Stimulated activated CD4-positive, alpha-beta T cell treated with anti-CD3 and anti-CD28 coated beads, TNF-alpha, amount 100 ng/mL, for 48 hours (primary cell): ENCODE results near the gene GABRB1.

Experiments
- DNase-seq, 3 donors: peaks; one replicate each; pipeline ENCODE4 v3.0.0-alpha.2; 2020; ENCODE audit warnings: low read depth in 3 of 3

The GABRB1 gene

DNA sequence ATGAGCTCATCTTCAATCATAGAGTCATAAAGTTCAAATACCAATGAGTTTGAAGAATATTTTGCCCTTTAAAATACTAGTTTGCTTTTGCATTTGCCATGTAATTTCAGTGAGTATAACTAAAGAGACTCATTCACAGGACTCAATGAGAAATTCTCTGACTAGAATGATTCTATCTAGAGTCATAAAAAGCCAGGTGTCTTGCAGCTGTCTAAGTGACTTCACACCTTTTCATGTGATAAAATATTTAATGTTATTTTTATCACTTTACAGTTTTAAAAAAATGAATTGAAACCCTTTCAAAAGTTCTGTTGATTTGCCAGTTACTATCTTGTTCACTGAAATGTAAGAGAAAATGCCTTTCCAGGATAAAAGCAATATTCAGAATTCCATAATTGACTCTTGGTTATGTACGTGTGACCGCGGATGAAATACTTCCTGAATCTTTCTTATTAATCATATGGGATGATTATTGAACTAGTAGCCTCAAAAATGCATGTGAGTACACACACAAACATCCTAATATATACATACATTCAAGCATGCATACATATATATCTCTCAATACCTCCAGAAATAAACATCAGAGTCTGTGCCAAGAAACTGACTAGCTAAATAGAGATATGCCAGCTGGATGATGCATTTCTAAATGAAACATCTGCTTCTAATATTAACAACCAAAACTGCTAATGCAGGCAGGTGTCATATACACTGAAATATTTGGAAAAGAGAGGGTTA, 87.0 kb downstream of the GABRB1 start:
- DNase-seq, result no peak

DNA sequence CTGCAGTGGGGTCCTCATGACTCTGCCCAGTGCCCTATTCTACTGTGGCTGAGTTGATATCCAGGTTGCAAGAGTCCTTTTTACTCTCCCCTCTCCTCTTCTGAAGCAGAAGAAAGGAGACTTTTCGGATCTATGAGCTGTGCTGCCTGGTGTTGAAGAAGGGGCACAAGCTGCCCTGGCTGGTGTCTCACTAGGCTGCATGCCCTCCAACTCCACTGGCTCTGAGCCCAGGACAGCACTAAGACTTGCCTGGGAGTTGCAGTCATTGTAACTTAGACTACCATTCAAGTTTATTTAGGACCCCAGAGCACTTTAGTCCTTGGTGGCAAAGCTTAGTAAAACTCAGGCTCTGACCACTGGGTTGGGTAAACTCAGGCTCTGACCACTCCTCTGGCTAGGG, 89.4 kb downstream of the GABRB1 start:
- DNase-seq, result no peak

DNA sequence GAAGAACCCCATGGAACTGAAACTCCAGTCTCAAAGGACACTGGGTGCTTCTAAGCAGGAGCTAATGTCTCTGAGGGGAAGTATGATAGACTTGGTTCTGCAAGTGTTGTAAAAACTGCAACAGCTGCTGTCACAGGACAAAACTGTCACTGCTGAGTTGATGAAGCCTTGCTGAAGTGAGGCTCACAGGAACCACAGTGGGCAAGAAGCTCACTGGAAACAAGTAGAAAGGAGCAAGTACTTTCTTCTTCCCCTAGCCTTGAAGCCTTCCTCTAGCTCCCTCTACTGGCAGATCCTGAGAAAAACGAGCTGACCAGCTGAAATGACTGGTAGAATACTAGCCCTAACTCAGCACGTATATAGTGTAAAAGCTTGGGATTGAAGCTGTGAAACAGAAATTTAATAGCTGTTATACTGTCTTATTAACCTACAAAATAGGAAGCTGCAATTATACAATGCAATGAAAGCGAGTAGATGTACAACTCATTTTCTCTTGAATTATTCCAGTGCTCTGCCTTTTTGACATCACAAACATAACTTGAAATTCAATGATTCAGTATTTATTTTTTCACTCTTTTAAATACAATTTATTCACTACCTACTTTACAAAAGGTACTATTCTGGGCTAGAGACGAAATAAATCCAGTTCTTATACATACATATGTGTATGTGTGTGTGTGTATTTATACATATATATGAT, 91.4 kb downstream of the GABRB1 start:
- peak in 2 of 3 donors; percentile 19 to 41 for DNase-seq

DNA sequence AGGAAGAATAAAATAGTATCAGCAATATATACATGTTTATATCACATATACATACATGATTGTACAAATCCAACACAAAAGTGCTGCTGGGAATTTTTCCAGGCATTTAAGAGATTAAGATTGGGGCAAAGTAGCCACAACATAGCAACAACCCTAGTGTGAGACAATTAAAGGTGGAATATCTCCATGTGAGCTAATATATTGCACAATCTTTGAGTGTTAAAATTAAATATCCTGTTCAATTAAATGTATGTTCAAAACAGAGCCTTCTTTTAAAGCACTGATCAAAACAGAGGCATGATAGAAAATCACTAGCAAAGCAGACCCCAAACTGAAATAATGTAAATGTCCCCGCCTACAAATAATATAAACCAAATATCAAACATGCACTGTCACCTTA, 97.6 kb downstream of the GABRB1 start:
- no peak for DNase-seq

DNA sequence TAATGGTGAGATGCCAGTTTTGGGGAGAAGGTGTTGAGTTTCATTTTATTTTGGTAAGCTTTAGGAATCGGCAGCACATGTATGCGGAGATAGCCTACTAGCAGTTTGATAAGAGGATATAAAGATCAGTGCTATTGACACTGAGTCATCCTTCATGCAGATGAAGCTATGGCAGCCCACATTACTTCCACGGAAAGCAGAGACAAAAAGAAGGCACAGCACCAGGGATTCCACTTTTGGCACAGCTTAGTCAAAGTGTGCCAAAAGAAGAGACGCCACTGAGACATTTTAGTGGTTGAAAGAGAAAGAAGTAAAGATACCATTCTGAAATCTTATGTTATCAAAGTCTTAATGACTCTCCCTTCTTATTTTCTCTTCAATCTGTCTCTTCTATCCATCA, 103.8 kb downstream of the GABRB1 start:
- no peak for DNase-seq

DNA sequence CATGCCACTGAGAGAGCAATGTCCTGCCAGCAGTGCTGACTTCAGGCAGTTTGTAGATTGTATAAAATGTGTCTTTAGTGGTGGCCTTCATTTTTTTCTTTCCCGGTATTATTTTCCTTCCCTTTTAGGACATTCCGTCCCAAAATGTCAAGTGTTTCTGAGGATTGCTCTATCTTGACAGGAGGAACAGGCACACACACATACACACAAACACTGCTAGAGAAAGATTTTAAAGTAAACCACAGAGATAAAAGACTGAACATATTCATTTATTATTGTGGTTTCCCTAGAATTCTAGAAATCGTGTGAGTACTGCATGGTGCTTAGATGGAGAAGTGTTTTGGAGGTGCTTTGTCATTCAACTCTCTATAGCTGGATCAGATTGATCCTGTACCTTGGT, 111.9 kb downstream of the GABRB1 start:
- no peak for DNase-seq

DNA sequence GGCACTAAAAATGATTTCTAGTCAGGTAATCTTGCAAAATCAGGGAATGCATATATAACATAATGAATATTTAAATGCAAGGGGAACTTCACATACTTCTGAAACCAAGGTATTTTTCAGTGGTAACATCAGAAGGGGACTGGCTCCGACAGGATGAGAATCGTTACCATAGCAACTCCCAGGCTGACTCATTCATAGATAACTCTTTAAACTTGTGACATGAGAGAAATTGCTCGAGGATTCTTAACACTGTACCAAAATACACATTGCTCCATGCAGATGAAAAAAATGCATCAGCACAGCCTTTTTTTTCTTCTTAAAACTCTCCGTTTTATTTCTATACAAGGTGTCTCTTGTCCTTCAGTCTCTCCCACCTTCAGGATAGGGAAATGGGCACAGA, 114.3 kb downstream of the GABRB1 start:
- no peak for DNase-seq

DNA sequence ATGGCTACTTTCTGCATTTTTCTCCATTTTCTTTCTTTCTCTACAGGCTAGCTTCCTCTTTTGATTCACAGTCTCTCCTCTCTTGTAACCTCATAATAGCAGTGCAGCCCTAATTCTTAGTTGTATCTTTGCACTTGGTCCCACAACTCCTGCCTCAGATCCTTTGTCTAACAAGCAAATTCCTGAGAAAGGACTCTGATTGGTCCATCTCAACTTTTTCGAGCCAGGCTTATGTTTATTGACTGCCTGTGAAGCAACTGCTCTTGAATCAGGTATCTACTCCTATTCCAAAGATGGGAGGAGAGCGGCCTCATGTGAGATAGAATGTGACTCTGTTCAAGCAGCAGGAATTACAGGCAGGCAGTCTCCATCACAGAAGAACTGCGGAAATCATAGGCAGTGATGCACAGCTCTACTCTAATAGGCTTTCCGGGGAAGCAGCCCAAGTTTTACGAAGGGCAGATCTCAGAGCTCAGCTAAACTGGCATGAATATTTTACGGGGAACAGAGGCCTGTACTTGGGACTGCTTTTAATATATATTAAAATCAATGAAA, 123.5 kb downstream of the GABRB1 start:
- no peak for DNase-seq

DNA sequence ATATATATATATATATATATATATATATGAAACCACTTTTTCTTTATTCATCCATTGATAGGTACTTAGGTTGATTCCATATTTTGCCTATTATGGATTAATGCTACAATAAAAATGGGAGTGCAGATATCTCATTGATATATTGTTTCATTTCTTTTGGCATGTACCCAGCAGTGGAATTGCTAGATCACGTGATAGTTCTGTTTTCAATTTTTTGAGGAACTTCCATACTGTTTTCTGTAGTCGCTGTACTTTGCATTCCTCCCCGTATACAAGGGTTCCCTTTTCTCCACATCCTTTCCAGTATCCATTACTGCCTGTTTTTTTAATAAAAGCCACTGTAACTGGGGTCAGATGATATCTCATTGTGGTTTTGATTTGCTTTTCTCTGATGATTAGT, 124.6 kb downstream of the GABRB1 start:
- no peak for DNase-seq

DNA sequence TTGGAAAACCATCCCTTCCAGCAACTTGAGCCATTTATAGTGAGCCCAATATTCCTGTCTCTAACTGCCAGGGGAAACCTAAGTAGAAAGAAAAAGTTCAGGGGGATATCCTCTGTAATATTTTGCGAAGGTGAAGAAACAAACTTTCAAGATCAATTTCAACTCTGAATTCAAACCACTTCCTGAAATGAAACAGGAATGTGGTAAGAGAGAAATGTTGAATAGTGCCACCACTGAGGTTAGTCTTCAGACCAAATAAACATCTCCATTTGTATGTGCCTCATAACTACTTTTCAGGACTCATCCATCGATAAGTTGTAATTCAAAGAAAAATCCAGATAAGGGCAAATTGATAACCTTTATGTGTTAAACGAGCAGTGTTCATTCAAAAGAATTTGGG, 128.7 kb downstream of the GABRB1 start:
- no peak for DNase-seq

DNA sequence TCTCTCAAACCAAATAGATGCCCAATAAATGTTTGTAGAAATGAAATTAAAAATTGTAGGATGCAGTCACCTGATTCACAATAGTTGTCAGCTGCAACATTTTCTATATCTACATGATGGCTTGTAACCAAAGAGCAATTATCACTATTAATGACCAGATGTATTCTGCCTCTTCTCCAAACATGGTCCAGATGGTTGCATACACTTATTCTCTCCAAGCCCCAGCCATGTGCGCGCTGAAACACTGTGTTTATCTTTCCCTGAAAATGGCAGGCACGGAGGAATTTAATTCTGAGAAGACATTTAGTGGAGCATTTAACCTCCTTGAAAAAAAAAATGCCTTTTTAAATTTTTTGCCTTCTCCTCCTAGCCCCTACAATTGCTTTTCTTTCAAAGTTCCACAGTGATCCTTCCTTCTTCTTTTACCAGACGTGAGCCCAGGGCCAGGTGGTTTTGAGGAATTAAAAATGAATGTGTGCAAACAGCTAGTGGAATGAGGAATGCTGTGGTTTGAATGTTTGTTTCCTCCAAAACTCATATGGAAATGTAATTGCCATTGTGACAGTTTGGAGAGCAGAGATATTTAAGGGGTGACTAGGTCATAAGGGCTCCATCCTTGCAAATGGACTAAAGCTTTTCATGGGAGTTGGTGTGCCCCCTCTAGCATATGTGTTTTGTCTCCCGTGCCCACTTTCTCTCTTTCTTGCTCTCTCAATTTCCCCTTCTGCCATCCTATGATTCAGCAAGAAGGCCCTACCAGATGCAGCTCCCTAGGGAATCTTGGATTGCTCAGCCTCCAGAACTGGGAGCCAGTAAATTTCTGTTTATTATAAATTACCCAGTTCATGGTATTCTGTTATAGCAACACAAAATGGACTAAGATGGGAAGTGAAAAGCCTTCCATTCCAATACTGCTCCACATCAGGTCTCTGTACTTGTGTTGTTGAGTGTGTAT, 136.0 kb downstream of the GABRB1 start:
- no peak for DNase-seq

DNA sequence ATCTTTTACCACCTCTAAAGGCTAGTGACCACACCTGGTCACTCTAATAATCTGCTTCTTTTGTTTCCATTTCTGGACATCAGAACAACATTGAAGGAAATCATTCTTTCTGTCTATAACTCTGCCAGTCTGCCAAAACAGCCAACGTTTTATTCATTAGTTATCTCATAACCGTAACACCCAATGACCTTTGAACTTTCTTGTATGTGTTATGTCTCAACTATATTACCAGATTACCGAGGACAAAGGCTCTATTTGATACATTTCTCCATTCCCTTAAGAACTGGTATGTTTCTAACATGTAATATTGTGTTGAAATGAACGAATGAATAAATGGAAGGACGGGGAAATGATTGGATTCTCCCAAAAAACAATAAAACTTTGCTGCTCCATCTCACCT, 152.7 kb downstream of the GABRB1 start:
- DNase-seq, result no peak

DNA sequence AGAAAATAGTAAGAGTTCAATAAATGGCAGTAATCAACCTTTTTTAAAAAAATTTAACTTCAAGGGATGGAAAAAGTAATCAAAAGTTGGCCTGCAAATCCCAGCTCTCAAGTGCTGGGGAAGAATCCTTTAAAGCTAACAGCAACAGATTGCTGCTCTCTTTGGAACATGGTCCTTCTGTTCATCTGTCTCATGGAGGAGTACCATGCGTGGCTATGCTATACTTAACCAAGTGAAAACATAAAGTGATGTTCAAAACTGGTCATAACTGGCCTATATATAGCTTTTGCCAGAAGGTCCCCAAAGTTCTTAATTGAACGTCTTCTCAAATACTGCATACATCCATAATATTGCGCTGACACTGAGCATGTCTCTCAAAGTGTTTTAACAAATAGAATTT, 154.4 kb downstream of the GABRB1 start:
- no peak for DNase-seq

DNA sequence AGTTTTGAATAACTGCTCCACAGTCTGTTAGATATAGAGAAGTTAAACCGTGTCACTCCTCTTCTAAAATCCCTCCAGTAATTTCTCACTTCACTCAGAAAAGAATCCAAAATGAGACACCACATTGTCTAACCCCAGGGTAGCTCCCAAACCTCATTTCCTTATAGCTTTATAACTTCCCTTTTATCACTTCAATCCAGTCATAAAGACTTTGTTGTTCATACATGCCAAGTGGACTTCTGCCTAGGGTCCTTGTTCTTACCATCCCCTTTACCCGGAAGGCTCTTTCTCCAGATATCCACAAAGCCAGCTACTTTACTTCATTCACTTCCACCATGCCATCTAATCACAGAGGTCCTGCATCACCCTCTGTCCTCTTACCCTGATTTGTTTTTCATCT, 156.2 kb downstream of the GABRB1 start:
- no peak for DNase-seq

DNA sequence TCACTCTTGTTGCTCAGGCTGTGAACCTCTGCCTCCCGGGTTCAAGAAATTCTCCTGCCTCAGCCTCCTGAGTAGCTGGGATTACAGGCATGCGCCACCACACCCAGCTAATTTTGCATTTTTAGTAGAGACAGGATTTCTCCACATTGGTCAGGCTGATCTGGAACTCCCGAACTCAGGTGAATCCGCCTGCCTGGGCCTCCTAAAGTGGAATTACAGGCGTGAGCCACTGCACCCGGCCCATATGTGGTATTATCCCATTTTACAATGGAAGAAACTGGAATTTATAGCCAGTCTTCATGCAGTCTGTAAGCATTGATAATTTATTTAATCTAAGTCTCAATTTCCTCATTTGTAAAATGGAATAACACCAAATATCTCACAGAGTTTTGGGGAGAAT, 161.8 kb downstream of the GABRB1 start:
- DNase-seq, result no peak

DNA sequence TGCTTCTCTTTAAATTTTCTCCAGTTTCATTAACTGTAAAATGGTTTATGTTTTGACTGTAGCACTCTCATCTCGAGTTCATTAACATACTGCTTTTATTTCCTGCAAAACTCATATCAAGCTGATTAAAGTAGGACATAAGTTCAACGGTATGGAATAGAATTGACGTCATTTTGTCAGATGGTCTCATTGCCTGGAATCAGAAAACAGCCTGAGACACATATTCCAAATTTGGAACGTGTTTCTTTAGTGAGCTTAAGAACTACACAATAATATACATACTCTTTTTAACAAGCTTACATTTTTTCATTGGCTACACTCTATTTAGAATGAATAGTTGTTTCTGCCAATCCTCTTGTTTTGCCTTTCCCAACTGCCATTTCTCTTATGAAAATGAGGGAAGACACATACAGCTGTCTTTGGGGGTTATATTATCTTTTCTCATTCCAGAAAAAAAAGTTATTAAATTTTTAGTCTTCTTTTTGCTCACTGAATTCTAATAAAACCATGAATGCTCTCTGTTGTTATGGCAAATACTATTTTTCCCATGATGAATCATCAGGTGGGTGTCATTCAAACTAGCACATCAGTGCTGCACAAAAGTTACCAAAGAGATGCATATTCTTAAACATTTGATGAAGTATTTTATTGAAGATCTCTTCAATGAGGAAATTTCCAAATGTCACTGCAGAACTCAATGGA, 162.8 kb downstream of the GABRB1 start:
- DNase-seq, result no peak

DNA sequence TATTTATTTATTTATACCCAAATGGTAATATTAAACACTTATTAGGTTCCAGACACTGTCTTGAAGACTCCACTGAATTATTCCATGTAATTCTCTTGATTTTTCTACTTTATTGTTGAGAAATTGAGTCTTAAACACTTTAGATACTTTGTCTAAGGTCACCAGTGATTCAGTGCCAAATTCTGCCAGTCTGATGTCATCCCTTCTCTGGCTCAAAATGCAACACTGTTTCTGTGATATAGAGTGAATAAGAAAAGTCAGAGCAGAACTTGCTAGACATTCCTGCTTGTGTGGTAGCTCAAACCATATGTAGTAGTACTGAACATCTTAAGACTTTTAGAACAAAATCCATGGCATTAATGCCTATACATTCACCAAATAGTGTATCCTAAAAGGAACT, 164.3 kb downstream of the GABRB1 start:
- DNase-seq, result no peak

DNA sequence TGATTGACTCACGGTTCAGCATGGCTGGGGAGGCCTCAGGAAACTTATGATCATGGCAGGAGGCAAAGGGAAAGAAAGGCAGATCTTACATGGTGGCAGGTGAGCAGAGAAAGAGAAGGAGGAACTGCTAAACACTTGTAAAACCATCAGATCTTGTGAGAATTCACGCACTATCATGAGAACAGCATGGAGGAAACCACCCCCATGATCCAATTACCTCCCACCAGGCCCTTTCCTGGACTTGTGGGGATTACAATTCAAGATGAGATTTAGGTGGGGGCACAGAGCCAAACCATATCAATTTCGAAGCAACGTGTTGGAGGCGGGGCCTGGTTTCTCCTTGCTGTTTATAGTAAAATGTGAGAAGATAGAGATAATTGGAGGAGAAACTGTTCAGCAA, 167.4 kb downstream of the GABRB1 start:
- no peak for DNase-seq

DNA sequence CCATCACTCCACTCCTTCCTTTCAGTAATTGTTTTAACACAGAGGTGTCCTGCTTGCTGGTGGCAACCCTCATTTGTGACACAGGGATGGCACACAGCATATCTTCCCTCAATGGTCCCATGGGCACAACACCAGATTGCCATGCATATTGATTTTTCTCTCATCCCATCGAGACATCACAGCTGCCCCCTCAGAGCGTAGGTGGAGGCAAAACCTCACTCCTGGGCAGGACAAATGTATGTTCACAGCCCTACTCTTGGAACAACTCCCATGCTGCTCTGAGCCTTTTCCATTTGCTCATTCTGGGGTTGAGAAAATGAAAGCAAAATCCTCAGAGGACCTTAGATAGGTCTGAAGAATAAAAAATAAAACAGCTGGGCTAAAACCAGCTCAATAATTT, 172.2 kb downstream of the GABRB1 start:
- DNase-seq, result no peak

DNA sequence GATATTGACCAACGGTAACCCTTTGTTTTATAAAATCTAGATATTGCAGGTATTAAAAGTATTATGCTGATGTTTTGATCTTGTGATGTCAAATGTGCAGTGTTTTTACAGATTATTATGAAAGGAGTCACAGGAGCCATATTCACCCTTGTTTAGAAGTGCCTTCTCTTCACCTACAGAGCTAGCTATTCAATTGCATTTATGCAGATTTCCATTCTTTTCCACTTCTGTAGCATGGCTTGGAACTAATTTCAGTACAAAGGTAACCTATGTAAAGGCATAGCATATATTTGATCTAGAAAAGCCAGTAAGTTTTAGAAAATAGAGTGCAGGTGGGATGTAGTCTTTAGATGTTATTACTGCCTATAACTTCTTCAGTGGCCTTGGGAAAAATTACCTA, 176.2 kb downstream of the GABRB1 start:
- no peak for DNase-seq

DNA sequence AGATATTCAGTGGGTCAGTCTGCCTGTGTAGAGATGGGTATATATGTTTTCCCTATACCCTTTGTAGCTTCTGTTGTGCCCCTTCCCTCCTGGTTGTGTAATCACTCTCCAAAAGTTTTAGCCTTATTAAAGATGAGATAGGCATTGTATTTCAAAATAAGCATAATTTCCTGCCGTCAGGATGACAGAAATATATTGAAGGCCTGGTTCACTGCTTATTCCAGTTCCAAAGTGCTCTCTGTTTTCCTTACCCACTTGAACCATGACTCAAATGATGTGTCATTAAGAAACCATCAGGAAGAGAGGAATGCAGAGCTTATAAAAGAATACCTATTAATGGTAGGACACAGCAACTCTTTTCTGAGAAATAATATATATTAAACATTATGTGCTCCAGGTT, 178.5 kb downstream of the GABRB1 start:
- no peak for DNase-seq

DNA sequence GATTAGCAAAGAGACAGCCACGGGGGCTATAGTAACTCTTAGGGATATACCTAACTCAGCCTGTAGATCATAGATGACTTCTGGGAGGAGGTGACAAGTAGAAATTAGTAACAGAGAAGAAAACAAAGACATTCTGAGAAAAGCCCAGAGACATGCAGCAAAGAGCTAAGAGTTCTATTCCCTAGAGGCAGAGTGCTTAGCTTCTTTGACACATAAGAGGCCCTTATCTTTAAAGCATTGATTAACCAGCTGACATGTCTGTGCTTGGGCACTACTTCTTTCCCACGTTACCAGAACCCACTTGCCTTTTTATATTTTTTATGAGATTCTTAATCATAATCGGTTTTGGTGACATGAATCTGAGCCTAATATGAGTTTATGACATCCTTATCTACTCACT, 179.5 kb downstream of the GABRB1 start:
- DNase-seq, result no peak
